Measurements from ENCODE around the gene SOX14. TPM values are rescaled to one million over a fixed set of nuclear protein-coding genes. Genes with fewer than 3 reads are reported as not detected.

The SOX14 gene
- total RNA-seq, 1 donor from 2014 or later: not detected

Other genes starting within 250 kb of the SOX14 start
- gene CLDN18, start 245.8 kb downstream of the SOX14 start, total RNA-seq: 162 TPM